Kasumi-1 (cell line): ENCODE measurements around the gene KL.

Experiments
- DNase-seq, 2 experiments: peaks; one replicate each; lab custom pipeline; 2025; lab: John Stamatoyannopoulos, UW

KL gene

GRCh38 chr13:33111414-33112110 is 95.3 kb downstream of the KL start:
- DNase-seq: no peak

GRCh38 chr13:33112766-33113165 is 96.5 kb downstream of the KL start:
- DNase-seq: no peak

GRCh38 chr13:33114146-33114545 is 97.9 kb downstream of the KL start:
- no peak for DNase-seq

GRCh38 chr13:33115274-33115673 is 99.1 kb downstream of the KL start:
- no peak for DNase-seq
